GM11168 (cell line): ENCODE data around the gene MSANTD2.

Experiments
- in situ Hi-C: fragments of 300-500 bp; cut with MboI; formaldehyde crosslinking; loops from one replicate; pipeline ENCODE4 v1.12.0; 2022; ENCODE audit warnings: low sequenced_read_pairs; ENCODE audit not compliant: unreplicated experiment

Gene MSANTD2

GRCh38 chr11:124717786-124718651, 82.2 kb downstream of the MSANTD2 start:
- in situ Hi-C loops, result no loop called here

GRCh38 chr11:124717421-124717785, 82.8 kb downstream of the MSANTD2 start:
- in situ Hi-C loops, result no loop called here

GRCh38 chr11:124716591-124716990, 83.6 kb downstream of the MSANTD2 start:
- in situ Hi-C loops, result no loop called here
